ENCODE results near the gene ANKRD63.

Gene ANKRD63

GRCh38 chr15:40246496-40247280, 36.2 kb downstream of the ANKRD63 start:
- no peak for DNase-seq (ENCODE audit: low read depth)
- H3K4me3 ChIP-seq (ENCODE audit: low read depth, low read length) = no peak overlapping the region
- no peak for TF ChIP-seq CTCF (IDR thresholded peaks at IDR 0.05; ENCODE audit: low read depth, low read length)
- no peak for TF ChIP-seq MAX (IDR thresholded peaks at IDR 0.05; ENCODE audit: low read depth, low read length)
- no peak for TF ChIP-seq POLR2A (IDR thresholded peaks at IDR 0.05; ENCODE audit: extremely low read depth, insufficient read length)
- TF ChIP-seq MYC (IDR thresholded peaks at IDR 0.05; ENCODE audit: low read depth, low read length) = no peak

GRCh38 chr15:40245666-40246450, 37.0 kb downstream of the ANKRD63 start:
- TF ChIP-seq POLR2A (IDR thresholded peaks at IDR 0.05; ENCODE audit: extremely low read depth, insufficient read length) (no peak), MYC (IDR thresholded peaks at IDR 0.05; ENCODE audit: low read depth, low read length) (no peak), MAX (IDR thresholded peaks at IDR 0.05; ENCODE audit: low read depth, low read length) (no peak), CTCF (IDR thresholded peaks at IDR 0.05; ENCODE audit: low read depth, low read length) (no peak)
- no peak overlapping the region for H3K4me3 ChIP-seq (ENCODE audit: low read depth, low read length)
- DNase-seq (ENCODE audit: low read depth) = no peak

- no peak for TF ChIP-seq MAX (IDR thresholded peaks at IDR 0.05; ENCODE audit: low read depth, low read length)
- TF ChIP-seq POLR2A (IDR thresholded peaks at IDR 0.05; ENCODE audit: extremely low read depth, insufficient read length) = no peak
- no peak for TF ChIP-seq MYC (IDR thresholded peaks at IDR 0.05; ENCODE audit: low read depth, low read length)
- no peak for TF ChIP-seq CTCF (IDR thresholded peaks at IDR 0.05; ENCODE audit: low read depth, low read length)
- no peak overlapping the region for H3K4me3 ChIP-seq (ENCODE audit: low read depth, low read length)
- peak; percentile 33 for DNase-seq (ENCODE audit: low read depth)
Measured at GRCh38 chr15:40244961-40245523, 37.8 kb downstream of the ANKRD63 start.

GRCh38 chr15:40243126-40243810, 39.6 kb downstream of the ANKRD63 start:
- peak; percentile 18 for DNase-seq (ENCODE audit: low read depth)
- TF ChIP-seq POLR2A (IDR thresholded peaks at IDR 0.05; ENCODE audit: extremely low read depth, insufficient read length) (no peak), CTCF (IDR thresholded peaks at IDR 0.05; ENCODE audit: low read depth, low read length) (no peak), MYC (IDR thresholded peaks at IDR 0.05; ENCODE audit: low read depth, low read length) (no peak), MAX (IDR thresholded peaks at IDR 0.05; ENCODE audit: low read depth, low read length) (no peak)
- no peak overlapping the region for H3K4me3 ChIP-seq (ENCODE audit: low read depth, low read length)

- no peak for DNase-seq (ENCODE audit: low read depth)
- TF ChIP-seq MAX (IDR thresholded peaks at IDR 0.05; ENCODE audit: low read depth, low read length) = no peak
- no peak for TF ChIP-seq CTCF (IDR thresholded peaks at IDR 0.05; ENCODE audit: low read depth, low read length)
- TF ChIP-seq MYC (IDR thresholded peaks at IDR 0.05; ENCODE audit: low read depth, low read length) = no peak
- TF ChIP-seq POLR2A (IDR thresholded peaks at IDR 0.05; ENCODE audit: extremely low read depth, insufficient read length) = no peak
- H3K4me3 ChIP-seq (ENCODE audit: low read depth, low read length) = no peak overlapping the region
Measured at GRCh38 chr15:40242601-40243000, 40.3 kb downstream of the ANKRD63 start.

All from NB4 (cell line).